GM23338 (cell line): Measurements from ENCODE around the gene CLSTN2.

Source experiments
- CTCF ChIP-seq, 2 experiments: fragments of 200-600 bp in 1 of 2; sonication (generic) in 1 of 2; conservative IDR thresholded peaks; 2 replicates each; pipeline versions ENCODE4 v1.5.1 to v1.6.1; 2016 to 2017; ENCODE audit warnings: antibody characterized with exemption in 2 of 2, low read depth in 2 of 2, mild to moderate bottlenecking in 2 of 2, moderate library complexity in 1 of 2
- EZH2 ChIP-seq: fragments of 200-600 bp; sonication (generic); IDR thresholded peaks from one replicate; pipeline ENCODE4 v1.8.0; 2017; ENCODE audit warnings: antibody characterized with exemption, mild to moderate bottlenecking, low read depth; ENCODE audit not compliant: unreplicated experiment
- JUNB ChIP-seq: IDR thresholded peaks from one replicate; pipeline ENCODE4 v1.6.1; 2016; ENCODE audit warnings: antibody characterized with exemption; ENCODE audit not compliant: unreplicated experiment
- NANOG ChIP-seq: IDR thresholded peaks from 2 replicates; pipeline ENCODE4 v1.6.1; 2016; ENCODE audit warnings: antibody characterized with exemption, borderline replicate concordance
- POLR2AphosphoS5 ChIP-seq: IDR thresholded peaks from 2 replicates; pipeline ENCODE4 v1.6.1; 2016; ENCODE audit warnings: antibody characterized with exemption, low read depth
- REST ChIP-seq: IDR thresholded peaks from one replicate; pipeline ENCODE4 v1.6.1; 2018; ENCODE audit warnings: antibody characterized with exemption; ENCODE audit not compliant: unreplicated experiment

- TF ChIP-seq CTCF (conservative IDR thresholded peaks at IDR 0.05; ENCODE audit: low read depth in 2 of 2) (no peak), EZH2 (no peak), POLR2AphosphoS5 (no peak), NANOG (no peak), REST (no peak), JUNB (no peak)
These were observed 528.4 kb downstream of the CLSTN2 start for GRCh38 chr3:140463355-140463754.
